ENCODE results near the gene MTMR10.

GRCh38 chr15:31032961-31033371 lies 41.5 kb upstream of the MTMR10 start:
- TF ChIP-seq CTCF (conservative IDR thresholded peaks at IDR 0.05; ENCODE audit: low read depth, low read length) (no peak), EZH2phosphoT487 (IDR thresholded peaks at IDR 0.05; ENCODE audit: borderline replicate concordance, low read length) (no peak)

All from PC-3 (cell line).